Panc1 (cell line): ENCODE measurements around the gene CNTN5.

Source experiments
- CTCF ChIP-seq: fragments of 450-650 bp; IDR thresholded peaks from 2 replicates; pipeline ENCODE4 v1.5.1; 2017; ENCODE audit warnings: mild to moderate bottlenecking
- POLR2AphosphoS5 ChIP-seq: IDR thresholded peaks from 2 replicates; pipeline ENCODE4 v1.6.1; 2012; ENCODE audit warnings: mild to moderate bottlenecking, low read depth, low read length, moderate library complexity
- REST ChIP-seq, 2 experiments: IDR thresholded peaks; 2 replicates each; pipeline ENCODE4 v1.6.1; 2011 to 2012; ENCODE audit warnings: low read depth in 2 of 2, control low read depth in 1 of 2, low read length in 1 of 2, mild to moderate bottlenecking in 1 of 2, moderate library complexity in 1 of 2; ENCODE audit not compliant: insufficient read depth in 1 of 2

- TF ChIP-seq CTCF (no peak), POLR2AphosphoS5 (no peak), REST (IDR thresholded peaks at IDR 0.05; ENCODE audit: insufficient read depth in 1 of 2, low read depth in 2 of 2, low read length in 1 of 2) (no peak)
These were observed 983.8 kb downstream of the CNTN5 start for GRCh38 chr11:100004541-100004940.
